ENCODE measurements around the gene CD274.

CD274 gene

DNA sequence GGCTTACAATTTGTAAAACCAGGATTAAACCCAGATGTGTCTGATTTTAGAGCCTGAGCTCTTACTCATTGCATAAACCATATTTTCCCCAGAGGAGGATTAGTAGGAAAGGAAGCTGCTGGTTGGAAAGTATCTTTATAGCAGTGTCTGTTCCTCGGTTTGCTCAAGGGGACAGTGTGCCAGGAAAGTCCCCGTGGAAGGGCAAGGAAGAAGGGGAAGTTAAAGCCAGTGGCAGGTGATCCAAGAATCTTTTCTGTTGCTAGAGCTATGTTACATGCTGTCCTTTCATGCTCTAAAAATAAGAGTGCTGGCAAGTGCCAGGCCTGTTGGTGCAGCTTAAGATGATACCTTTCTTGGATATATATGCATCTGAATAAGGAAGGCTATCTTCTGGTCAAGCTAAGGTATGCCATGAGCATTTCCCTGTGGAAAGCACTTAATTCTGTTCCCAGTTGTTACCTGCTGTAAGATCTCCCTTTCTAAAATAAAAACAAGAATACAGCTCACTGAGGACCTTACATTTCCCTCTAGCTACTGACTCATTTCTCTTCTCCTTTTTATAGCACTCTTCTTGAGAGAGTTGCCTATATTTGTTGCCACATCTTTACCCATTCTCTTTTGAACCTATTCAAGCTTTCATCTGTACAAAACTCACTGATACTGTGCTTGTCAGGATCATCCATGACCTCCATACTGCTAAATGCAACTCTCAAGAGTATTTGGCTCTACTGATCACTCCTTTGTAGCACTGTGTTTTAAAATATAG lies 68.0 kb downstream of the CD274 start:
- no peaks in the 10 kb centered on the region for H3K9me3 ChIP-seq (ENCODE audit: low read length)
- TF ChIP-seq, protein P1, sequence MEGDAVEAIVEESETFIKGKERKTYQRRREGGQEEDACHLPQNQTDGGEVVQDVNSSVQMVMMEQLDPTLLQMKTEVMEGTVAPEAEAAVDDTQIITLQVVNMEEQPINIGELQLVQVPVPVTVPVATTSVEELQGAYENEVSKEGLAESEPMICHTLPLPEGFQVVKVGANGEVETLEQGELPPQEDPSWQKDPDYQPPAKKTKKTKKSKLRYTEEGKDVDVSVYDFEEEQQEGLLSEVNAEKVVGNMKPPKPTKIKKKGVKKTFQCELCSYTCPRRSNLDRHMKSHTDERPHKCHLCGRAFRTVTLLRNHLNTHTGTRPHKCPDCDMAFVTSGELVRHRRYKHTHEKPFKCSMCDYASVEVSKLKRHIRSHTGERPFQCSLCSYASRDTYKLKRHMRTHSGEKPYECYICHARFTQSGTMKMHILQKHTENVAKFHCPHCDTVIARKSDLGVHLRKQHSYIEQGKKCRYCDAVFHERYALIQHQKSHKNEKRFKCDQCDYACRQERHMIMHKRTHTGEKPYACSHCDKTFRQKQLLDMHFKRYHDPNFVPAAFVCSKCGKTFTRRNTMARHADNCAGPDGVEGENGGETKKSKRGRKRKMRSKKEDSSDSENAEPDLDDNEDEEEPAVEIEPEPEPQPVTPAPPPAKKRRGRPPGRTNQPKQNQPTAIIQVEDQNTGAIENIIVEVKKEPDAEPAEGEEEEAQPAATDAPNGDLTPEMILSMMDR (IDR thresholded peaks at IDR 0.05; ENCODE audit: low read length) = no peak
- no peak for TF ChIP-seq EZH2 (IDR thresholded peaks at IDR 0.05; ENCODE audit: borderline replicate concordance, low read length)
- no peak overlapping the region for H2AFZ ChIP-seq (ENCODE audit: low read length)
- no peaks in the 10 kb centered on the region for H3K79me2 ChIP-seq (ENCODE audit: insufficient read depth, low read length)
- no peaks in the 10 kb centered on the region for H3K27me3 ChIP-seq (ENCODE audit: insufficient read depth, low read length)
- no peak overlapping the region for H3K4me3 ChIP-seq (ENCODE audit: low read depth, low read length, poor library complexity, severe bottlenecking)
- no peaks in the 10 kb centered on the region for H3K9me2 ChIP-seq (ENCODE audit: low read depth, low read length)
- H3K36me3 ChIP-seq (ENCODE audit: insufficient read depth, low read length) = no peaks in the 10 kb centered on the region
- no peaks in the 10 kb centered on the region for H3K4me1 ChIP-seq (ENCODE audit: insufficient read depth, low read length, severe bottlenecking)
- no peak overlapping the region for H3K9ac ChIP-seq (ENCODE audit: low read length)
- H3F3A ChIP-seq (ENCODE audit: insufficient read depth, low read length) = no peaks in the 10 kb centered on the region
- H3K4me2 ChIP-seq (ENCODE audit: low read length) = no peak overlapping the region
- H4K20me1 ChIP-seq (ENCODE audit: insufficient read depth, low read length) = no peaks in the 10 kb centered on the region
- H3K27ac ChIP-seq (ENCODE audit: low read depth, low read length, poor library complexity, severe bottlenecking) = no peak overlapping the region

DNA sequence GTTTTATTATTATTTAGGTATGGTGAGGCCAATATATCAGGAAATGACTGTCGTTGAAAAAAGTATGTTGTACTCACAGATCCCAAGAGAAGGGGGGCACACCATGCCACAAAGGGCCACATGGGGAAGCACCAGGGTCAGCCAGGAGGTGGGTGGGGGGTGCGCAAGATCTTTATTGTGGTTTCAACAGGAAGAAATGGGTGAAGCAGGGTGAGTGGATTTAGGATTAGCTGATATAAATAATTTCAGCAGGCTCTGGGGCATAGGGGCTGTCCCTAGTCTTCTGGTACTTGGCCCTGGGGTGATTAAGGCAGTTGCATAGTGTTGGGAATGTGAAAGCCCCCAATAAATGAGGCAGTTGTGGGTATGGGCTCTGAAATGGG lies 68.6 kb downstream of the CD274 start:
- Histone ChIP-seq H3K9me3 (ENCODE audit: low read length) (no peaks in the 10 kb centered on the region), H3K4me2 (ENCODE audit: low read length) (no peak overlapping the region), H2AFZ (ENCODE audit: low read length) (no peak overlapping the region), H4K20me1 (ENCODE audit: insufficient read depth, low read length) (no peaks in the 10 kb centered on the region), H3K4me1 (ENCODE audit: insufficient read depth, low read length, severe bottlenecking) (no peaks in the 10 kb centered on the region), H3F3A (ENCODE audit: insufficient read depth, low read length) (no peaks in the 10 kb centered on the region), H3K9me2 (ENCODE audit: low read depth, low read length) (no peaks in the 10 kb centered on the region), H3K79me2 (ENCODE audit: insufficient read depth, low read length) (no peaks in the 10 kb centered on the region), H3K27me3 (ENCODE audit: insufficient read depth, low read length) (no peaks in the 10 kb centered on the region), H3K9ac (ENCODE audit: low read length) (no peak overlapping the region), H3K4me3 (ENCODE audit: low read depth, low read length, poor library complexity, severe bottlenecking) (no peak overlapping the region), H3K27ac (ENCODE audit: low read depth, low read length, poor library complexity, severe bottlenecking) (no peak overlapping the region), H3K36me3 (ENCODE audit: insufficient read depth, low read length) (no peaks in the 10 kb centered on the region)
- TF ChIP-seq, protein P1 (IDR thresholded peaks at IDR 0.05; ENCODE audit: low read length) = no peak
- TF ChIP-seq EZH2 (IDR thresholded peaks at IDR 0.05; ENCODE audit: borderline replicate concordance, low read length) = no peak

Measured in OCI-LY1 (cell line).